ENCODE data around the gene WDR20. TPM values are rescaled to one million over a fixed set of nuclear protein-coding genes. Genes with fewer than 3 reads are reported as not detected.

The WDR20 gene
- total and polyA plus RNA-seq, 10 of the 15 experiments (the other 5 are each of a cell fraction or from before 2014, with no cell fraction given), result 9.1 to 25.9 (median 18.4) TPM

GRCh38 chr14:102236026-102236425, 96.3 kb downstream of the WDR20 start (continued):
- TF ChIP-seq FOXM1 (IDR thresholded peaks at IDR 0.05; ENCODE audit: low read depth, low read length) (no peak), ZNF384 (IDR thresholded peaks at IDR 0.05; ENCODE audit: borderline replicate concordance, low read depth, low read length) (no peak)

- SMC1A ChIA-PET (ENCODE audit: uncharacterized antibody, unreplicated experiment), result no interaction called here
- CTCF ChIA-PET, result interaction anchor here (1.5 to 1.6 kb wide), 2 partner anchors 27 to 76 kb away, joined by 3 to 7 read pairs; no protein-coding TSS in a partner anchor
Measured at GRCh38 chr14:102238131-102238530, 98.4 kb downstream of the WDR20 start.

More at GRCh38 chr14:102238131-102238530, 98.4 kb downstream of the WDR20 start:
- DNase-seq (ENCODE audit: low read depth, low spot score) (no peak), FAIRE-seq (no peak), ATAC-seq (no peak)
- WGBS (ENCODE audit: insufficient coverage, insufficient replicate concordance, low lambda C conversion rate, missing lambda C conversion rate), result 26% methylated on average over 4 of the region's 4 CpGs
- Histone ChIP-seq H3K4me2 (ENCODE audit: control insufficient read depth, insufficient read depth) (no peak overlapping the region), H3K4me3 (no peak overlapping the region), H3K4me1 (ENCODE audit: control insufficient read depth, insufficient read depth, low read length) (no peaks in the 10 kb centered on the region), H3K79me2 (ENCODE audit: control insufficient read depth, insufficient read depth, low read length) (no peaks in the 10 kb centered on the region), H3K9ac (ENCODE audit: control insufficient read depth, insufficient read depth, low read length) (no peak overlapping the region), H3K36me3 (ENCODE audit: control insufficient read depth in 2 of 2, insufficient read depth in 2 of 2, low read length in 1 of 2) (no peaks in the 10 kb centered on the region), H3K9me3 (replicated peaks; ENCODE audit: control insufficient read depth, insufficient read depth, low read length) (no peaks in the 10 kb centered on the region; the same call in 2 of the 3 replicates), H3K27ac (ENCODE audit: control insufficient read depth, insufficient read depth) (no peak overlapping the region), H2AFZ (ENCODE audit: control insufficient read depth, low read depth, low read length) (no peak overlapping the region), H3K27me3 (replicated peaks in 1 of 2; ENCODE audit: control insufficient read depth in 2 of 2, insufficient read depth in 2 of 2, low read length in 1 of 2) (no peaks in the 10 kb centered on the region; a peak in 1 of 4 replicates), H4K20me1 (ENCODE audit: control insufficient read depth, insufficient read depth) (no peaks in the 10 kb centered on the region)
- in situ Hi-C loops (cut with MboI), result loop anchor here (5.0 kb wide), 1 partner anchor 74 kb away; no protein-coding TSS in a partner anchor
- TF ChIP-seq BCL3 (IDR thresholded peaks at IDR 0.05; ENCODE audit: borderline replicate concordance, insufficient read depth, low read depth, low read length, poor library complexity, severe bottlenecking) (no peak), ZNF592 (IDR thresholded peaks at IDR 0.05) (no peak), POLR2AphosphoS5 (IDR thresholded peaks at IDR 0.05; ENCODE audit: low read length) (no peak), JUND (IDR thresholded peaks at IDR 0.05; ENCODE audit: low read depth, low read length) (no peak), IRF5 (IDR thresholded peaks at IDR 0.05; ENCODE audit: borderline replicate concordance) (no peak)
- intact Hi-C loops (cut with micrococcal nuclease; ENCODE audit: unreplicated experiment), result no loop called here
- BruUV-seq (replicated peaks), result no TSS peak
- POLR2A ChIA-PET, result no interaction called here
- RAD21 ChIA-PET (ENCODE audit: unreplicated experiment), result interaction anchor here (0.6 to 1.2 kb wide), 2 partner anchors 76 to 191 kb away, joined by 3 read pairs; no protein-coding TSS in a partner anchor

Data from GM12878 (cell line).